HEK293T (cell line): ENCODE data around the gene TIGD6.

Experiments used
- CTCF ChIA-PET: fragments of 350-600 bp; formaldehyde crosslinking; extraction: SDS; loops from one replicate; lab custom pipeline; 2021; ENCODE audit warnings: antibody characterized with exemption, inconsistent platforms; lab: Yijun Ruan, JAX
- POLR2A ChIA-PET: fragments of 350-600 bp; formaldehyde crosslinking; extraction: SDS; loops from one replicate; lab custom pipeline; 2020; ENCODE audit warnings: antibody characterized with exemption, inconsistent platforms; lab: Yijun Ruan, JAX
- DNase-seq: peaks from one replicate; pipeline ENCODE4 v3.0.0; 2012; ENCODE audit warnings: mixed read lengths; ENCODE audit errors: extremely low spot score
- ARNT ChIP-seq: fragments of 450-650 bp; IDR thresholded peaks from 2 replicates; pipeline ENCODE4 v1.6.1; 2017; ENCODE audit warnings: mild to moderate bottlenecking
- BHLHE40 ChIP-seq: fragments of 450-650 bp; IDR thresholded peaks from 2 replicates; pipeline ENCODE4 v1.6.1; 2016; ENCODE audit warnings: mild to moderate bottlenecking, moderate library complexity, borderline replicate concordance
- CTBP1 ChIP-seq: fragments of 450-650 bp; IDR thresholded peaks from 2 replicates; pipeline ENCODE4 v1.6.1; 2016; ENCODE audit warnings: borderline replicate concordance
- ELF4 ChIP-seq: fragments of 450-650 bp; IDR thresholded peaks from 2 replicates; pipeline ENCODE4 v1.6.1; 2017; ENCODE audit warnings: antibody characterized with exemption
- FOXA1 ChIP-seq: fragments of 450-650 bp; IDR thresholded peaks from 2 replicates; pipeline ENCODE4 v1.6.1; 2016; ENCODE audit warnings: mild to moderate bottlenecking
- FOXK2 ChIP-seq: fragments of 450-650 bp; IDR thresholded peaks from 2 replicates; pipeline ENCODE4 v1.6.1; 2016; ENCODE audit warnings: mild to moderate bottlenecking
- FOXM1 ChIP-seq: fragments of 450-650 bp; IDR thresholded peaks from 2 replicates; pipeline ENCODE4 v1.6.1; 2017; ENCODE audit warnings: mild to moderate bottlenecking, borderline replicate concordance
- HDGF ChIP-seq: fragments of 450-650 bp; IDR thresholded peaks from 2 replicates; pipeline ENCODE4 v1.6.1; 2017; ENCODE audit warnings: antibody characterized with exemption, borderline replicate concordance
- L3MBTL2 ChIP-seq: fragments of 450-650 bp; conservative IDR thresholded peaks from 2 replicates; pipeline ENCODE4 v1.6.1; 2016; ENCODE audit warnings: mild to moderate bottlenecking
- LEF1 ChIP-seq: fragments of 450-650 bp; IDR thresholded peaks from 2 replicates; pipeline ENCODE4 v1.6.1; 2017; ENCODE audit warnings: mild to moderate bottlenecking, borderline replicate concordance
- NFRKB ChIP-seq: fragments of 450-650 bp; IDR thresholded peaks from 2 replicates; pipeline ENCODE4 v1.6.1; 2016; ENCODE audit warnings: mild to moderate bottlenecking, moderate library complexity
- SP1 ChIP-seq: fragments of 450-650 bp; IDR thresholded peaks from 2 replicates; pipeline ENCODE4 v1.6.1; 2017
- SUZ12 ChIP-seq: fragments of 450-650 bp; IDR thresholded peaks from 2 replicates; pipeline ENCODE4 v1.6.1; 2016; ENCODE audit warnings: mild to moderate bottlenecking
- TARDBP ChIP-seq: fragments of 450-650 bp; IDR thresholded peaks from 2 replicates; pipeline ENCODE4 v1.6.1; 2016
- ZNF384 ChIP-seq: fragments of 450-650 bp; IDR thresholded peaks from 2 replicates; pipeline ENCODE4 v1.6.1; 2016
- TF ChIP-seq, protein P1 (sequence below): fragments of 450-650 bp; IDR thresholded peaks from 2 replicates; pipeline ENCODE4 v1.6.1; 2016

Gene TIGD6

DNA sequence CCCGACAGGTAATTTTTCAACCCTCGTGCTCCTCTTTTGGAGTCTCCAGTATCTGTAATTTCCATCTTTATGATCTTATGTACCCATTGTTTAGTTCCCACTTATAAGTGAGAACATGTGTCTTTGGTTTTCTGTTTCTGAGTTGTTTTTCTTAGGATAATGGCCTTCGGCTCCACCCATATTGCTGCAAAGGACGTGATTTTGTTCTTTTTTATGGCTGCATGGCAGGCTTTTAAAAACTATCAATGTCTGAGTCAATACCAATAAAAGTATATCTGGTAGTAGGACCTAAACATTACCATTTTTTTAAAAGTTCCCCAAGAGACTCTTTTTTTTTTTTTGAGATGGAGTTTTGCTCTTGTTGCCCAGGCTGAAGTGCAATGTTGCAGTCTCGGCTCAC lies 43.8 kb downstream of the TIGD6 start:
- CTCF ChIA-PET: interaction anchor here (0.7 to 1.3 kb wide), 3 partner anchors 122 to 1208 kb away, joined by 3 to 5 read pairs (median 3); no protein-coding TSS in a partner anchor
- POLR2A ChIA-PET: no interaction called here

DNA sequence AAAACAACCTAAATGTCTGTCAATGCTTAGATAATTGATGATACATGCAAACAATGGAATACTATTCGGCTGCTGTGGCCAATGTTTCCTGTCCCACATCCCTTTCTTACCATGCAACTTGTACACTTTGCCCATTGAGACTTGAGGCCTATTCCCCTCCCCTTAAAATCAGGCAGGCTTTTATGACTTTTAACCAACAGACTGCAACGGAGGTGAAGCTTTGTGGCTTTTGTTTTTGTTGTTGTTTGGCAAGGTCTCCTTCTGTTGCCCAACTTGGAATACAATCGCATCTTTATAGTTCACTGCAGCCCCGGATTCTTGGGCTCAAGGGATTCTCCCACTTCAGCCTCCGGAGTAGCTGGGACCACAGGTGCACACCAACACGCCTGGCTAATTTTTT lies 45.7 kb downstream of the TIGD6 start:
- ChIA-PET CTCF (interaction anchor here (0.9 kb wide), 1 partner anchor 99 kb away, joined by 3 read pairs; no protein-coding TSS in a partner anchor), POLR2A (no interaction called here)
- no peak for TF ChIP-seq L3MBTL2
- no peak for TF ChIP-seq SP1
- TF ChIP-seq TARDBP: no peak
- TF ChIP-seq NFRKB: no peak
- TF ChIP-seq, protein P1, sequence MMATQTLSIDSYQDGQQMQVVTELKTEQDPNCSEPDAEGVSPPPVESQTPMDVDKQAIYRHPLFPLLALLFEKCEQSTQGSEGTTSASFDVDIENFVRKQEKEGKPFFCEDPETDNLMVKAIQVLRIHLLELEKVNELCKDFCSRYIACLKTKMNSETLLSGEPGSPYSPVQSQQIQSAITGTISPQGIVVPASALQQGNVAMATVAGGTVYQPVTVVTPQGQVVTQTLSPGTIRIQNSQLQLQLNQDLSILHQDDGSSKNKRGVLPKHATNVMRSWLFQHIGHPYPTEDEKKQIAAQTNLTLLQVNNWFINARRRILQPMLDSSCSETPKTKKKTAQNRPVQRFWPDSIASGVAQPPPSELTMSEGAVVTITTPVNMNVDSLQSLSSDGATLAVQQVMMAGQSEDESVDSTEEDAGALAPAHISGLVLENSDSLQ: no peak
- no peak for DNase-seq

More for the DNA sequence above, 43.8 kb downstream of the TIGD6 start:
- TF ChIP-seq SUZ12 (no peak), ZNF384 (peak; percentile 83)
- DNase-seq: no peak

DNA sequence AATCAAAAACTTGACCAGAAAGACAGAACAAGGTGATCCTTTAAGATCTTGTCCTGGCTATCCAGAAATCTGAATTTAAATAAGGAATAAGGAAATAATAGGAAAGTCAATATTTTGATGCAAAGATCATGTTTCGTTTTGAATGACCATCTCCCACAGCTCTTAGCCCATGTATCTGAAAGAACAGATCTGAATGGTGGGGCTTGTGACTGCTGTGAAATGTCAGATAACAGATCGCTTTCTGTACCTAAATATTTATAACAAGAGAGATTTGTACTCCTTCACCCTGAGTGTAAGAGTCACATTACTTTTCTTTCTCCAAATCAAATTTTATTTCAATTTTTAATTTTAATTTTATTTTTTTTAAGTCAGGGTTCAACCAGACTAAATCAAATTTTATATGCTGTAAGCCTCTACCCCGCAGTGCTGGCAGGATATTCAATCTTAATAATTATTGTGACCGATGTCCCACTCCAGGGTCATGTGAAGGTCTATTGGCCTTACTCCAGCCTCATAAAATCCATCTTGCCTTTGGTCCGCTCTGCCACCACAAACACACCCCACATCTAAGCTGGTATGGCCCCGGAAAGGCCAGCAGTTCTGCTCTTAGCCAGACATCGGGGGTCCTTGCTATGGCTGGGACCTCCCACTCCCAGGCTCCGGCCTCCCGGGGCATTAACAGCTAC lies 46.9 kb downstream of the TIGD6 start:
- POLR2A ChIA-PET: no interaction called here
- no peak for TF ChIP-seq SP1
- TF ChIP-seq FOXA1: no peak
- no peak for TF ChIP-seq LEF1
- no peak for TF ChIP-seq ELF4
- TF ChIP-seq FOXM1: no peak
- TF ChIP-seq ZNF384: no peak
- TF ChIP-seq, protein P1: no peak
- no peak for TF ChIP-seq ARNT
- TF ChIP-seq NFRKB: no peak
- no peak for DNase-seq
- CTCF ChIA-PET: interaction anchor here (0.6 kb wide), 1 partner anchor 30 kb away, joined by 3 read pairs; no protein-coding TSS in a partner anchor

DNA sequence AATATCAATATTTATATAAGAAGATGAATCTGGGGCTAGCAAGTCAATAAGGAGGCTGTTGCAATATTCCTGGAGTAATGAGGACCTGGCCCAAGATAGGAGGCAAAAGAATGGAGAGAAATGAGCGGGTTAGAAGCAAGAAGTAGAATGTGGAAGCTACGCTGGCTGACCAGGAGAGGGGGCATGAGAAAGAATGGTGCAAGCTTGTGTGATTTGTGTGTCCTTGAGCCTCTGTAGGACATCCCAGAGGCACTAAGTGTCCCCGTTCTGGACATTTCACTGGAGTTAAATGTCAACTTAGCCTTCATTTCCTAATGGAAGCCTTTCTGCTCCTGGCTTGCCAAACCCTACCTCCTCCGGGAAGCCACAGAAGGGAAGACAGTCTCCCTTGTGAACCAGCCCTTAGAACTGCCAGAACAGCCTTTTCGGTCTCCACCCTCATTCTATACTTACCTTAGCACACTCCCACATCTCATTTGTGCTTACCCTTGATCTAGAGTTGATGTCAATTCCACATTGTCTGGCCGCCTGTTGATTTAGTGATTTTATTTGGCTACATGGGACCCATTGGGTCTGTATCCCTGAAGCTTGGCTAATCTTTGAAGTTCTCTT lies 49.2 kb downstream of the TIGD6 start:
- TF ChIP-seq, protein P1: no peak
- TF ChIP-seq ZNF384 (no peak), NFRKB (no peak), FOXA1 (no peak), ARNT (no peak), FOXK2 (no peak), L3MBTL2 (no peak), TARDBP (no peak), SUZ12 (no peak), ELF4 (no peak), HDGF (no peak), FOXM1 (no peak), CTBP1 (no peak), SP1 (no peak), BHLHE40 (no peak)
- ChIA-PET CTCF (interaction anchor here (0.5 to 0.9 kb wide), 2 partner anchors 11 to 12 kb away, joined by 3 to 5 read pairs; no protein-coding TSS in a partner anchor), POLR2A (interaction anchor here (3.1 kb wide), 1 partner anchor 9 kb away, joined by 17 read pairs; the partner anchor contains the start of gene SLC26A2)
- DNase-seq: no peak

DNA sequence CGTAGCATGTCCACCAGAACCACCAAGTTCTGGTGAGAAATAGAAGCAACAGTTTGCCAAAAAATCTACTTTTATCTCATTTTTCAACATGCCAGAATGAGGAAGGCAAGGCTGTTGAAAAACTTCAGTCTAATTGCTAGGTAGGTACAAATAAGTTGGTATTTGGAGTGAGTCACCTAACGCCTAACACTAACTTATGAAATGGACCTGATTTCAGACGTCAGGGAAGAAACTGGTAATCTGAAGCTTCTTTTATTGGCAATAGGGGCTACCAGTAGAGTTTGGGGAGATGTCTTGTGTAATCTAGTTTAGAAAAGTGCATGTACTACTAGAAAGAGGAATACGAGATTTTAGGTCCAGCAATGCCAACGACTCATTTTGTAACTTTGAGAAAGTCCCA lies 51.5 kb downstream of the TIGD6 start:
- POLR2A ChIA-PET: interaction anchor here (3.1 kb wide), 1 partner anchor 11 kb away, joined by 17 read pairs; the partner anchor contains the start of gene SLC26A2
- DNase-seq: no peak
- TF ChIP-seq TARDBP (no peak), BHLHE40 (no peak), NFRKB (no peak)
- TF ChIP-seq, protein P1: no peak
- CTCF ChIA-PET: interaction anchor here (1.1 to 2.4 kb wide), 3 partner anchors 9 to 12 kb away, joined by 3 to 7 read pairs (median 4); partner anchors contain the start of gene SLC26A2

DNA sequence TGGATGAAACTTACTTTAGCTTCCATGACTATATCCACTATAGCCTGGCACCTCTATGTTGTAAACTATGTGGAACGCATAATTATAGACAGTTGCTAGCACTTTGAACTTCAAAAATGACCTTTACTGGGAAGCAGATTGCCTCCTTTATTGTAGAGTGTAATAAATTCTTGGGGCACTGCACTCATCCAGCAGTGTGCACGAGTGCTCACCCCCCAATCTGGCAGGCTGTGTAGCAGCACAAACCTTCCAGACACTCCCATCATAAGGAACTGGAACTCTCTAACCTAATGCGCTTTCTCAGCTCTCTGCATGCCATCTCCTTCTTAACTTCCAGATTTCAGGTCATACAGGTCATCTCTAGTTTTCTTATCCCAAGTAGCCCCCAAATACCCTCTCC lies 54.3 kb downstream of the TIGD6 start:
- no peak for DNase-seq
- CTCF ChIA-PET: no interaction called here
- POLR2A ChIA-PET: interaction anchor here (1.9 to 2.1 kb wide), 2 partner anchors 13 to 14 kb away, joined by 7 to 9 read pairs; partner anchors contain the start of gene SLC26A2
- TF ChIP-seq, protein P1: no peak
- no peak for TF ChIP-seq TARDBP
